GM12864 (cell line): ENCODE results near the gene POU6F1.
"Not testable (repeated sequence)": the region's sequence is repeated elsewhere in the genome, so short reads cannot be mapped to it uniquely, and the experiment has no call there.

Experiments
- DNase-seq: peaks from one replicate; pipeline ENCODE4 v3.0.0-alpha.2; 2011; ENCODE audit warnings: low read depth
- H3K4me3 ChIP-seq: 2 replicates; pipeline ENCODE4 v1.5.1; 2011; ENCODE audit warnings: mild to moderate bottlenecking, low read depth, low read length, control low read depth
- TF ChIP-seq, protein P1 (sequence below): IDR thresholded peaks from 2 replicates; pipeline ENCODE4 v1.5.1; 2011; ENCODE audit warnings: low read depth, mild to moderate bottlenecking, moderate library complexity, low read length, control low read depth, inconsistent platforms; ENCODE audit errors: missing control alignments

POU6F1 gene

GRCh38 chr12:51229116-51229809 lies 11.4 kb upstream of the POU6F1 start:
- DNase-seq = no peak
- no peak overlapping the region for H3K4me3 ChIP-seq
- TF ChIP-seq, protein P1, sequence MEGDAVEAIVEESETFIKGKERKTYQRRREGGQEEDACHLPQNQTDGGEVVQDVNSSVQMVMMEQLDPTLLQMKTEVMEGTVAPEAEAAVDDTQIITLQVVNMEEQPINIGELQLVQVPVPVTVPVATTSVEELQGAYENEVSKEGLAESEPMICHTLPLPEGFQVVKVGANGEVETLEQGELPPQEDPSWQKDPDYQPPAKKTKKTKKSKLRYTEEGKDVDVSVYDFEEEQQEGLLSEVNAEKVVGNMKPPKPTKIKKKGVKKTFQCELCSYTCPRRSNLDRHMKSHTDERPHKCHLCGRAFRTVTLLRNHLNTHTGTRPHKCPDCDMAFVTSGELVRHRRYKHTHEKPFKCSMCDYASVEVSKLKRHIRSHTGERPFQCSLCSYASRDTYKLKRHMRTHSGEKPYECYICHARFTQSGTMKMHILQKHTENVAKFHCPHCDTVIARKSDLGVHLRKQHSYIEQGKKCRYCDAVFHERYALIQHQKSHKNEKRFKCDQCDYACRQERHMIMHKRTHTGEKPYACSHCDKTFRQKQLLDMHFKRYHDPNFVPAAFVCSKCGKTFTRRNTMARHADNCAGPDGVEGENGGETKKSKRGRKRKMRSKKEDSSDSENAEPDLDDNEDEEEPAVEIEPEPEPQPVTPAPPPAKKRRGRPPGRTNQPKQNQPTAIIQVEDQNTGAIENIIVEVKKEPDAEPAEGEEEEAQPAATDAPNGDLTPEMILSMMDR = no peak

GRCh38 chr12:51227962-51228361 lies 10.1 kb upstream of the POU6F1 start:
- H3K4me3 ChIP-seq = no peak overlapping the region
- TF ChIP-seq, protein P1 = no peak
- no peak for DNase-seq

- H3K4me3 ChIP-seq, DNase-seq: not testable (repeated sequence)
Measured at GRCh38 chr12:51227112-51227511, 9.2 kb upstream of the POU6F1 start.

DNA sequence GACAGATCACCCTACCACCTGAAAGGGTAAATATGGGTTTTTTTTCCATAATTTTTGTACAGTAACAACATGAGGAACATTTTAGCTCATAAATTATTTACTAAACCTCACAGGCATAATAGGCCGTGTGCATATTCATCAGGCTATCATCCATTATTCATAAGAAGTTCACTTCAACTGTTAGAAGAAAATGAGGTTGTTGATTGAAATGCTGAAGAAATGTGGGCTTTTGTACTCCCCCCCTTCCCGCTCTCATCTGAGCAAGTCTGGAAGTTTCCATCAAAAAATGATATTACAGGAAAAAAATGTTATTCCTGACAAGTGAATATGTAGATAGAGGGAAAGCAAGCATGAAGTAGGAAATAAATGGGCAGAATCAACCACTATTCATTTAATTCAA lies 7.9 kb upstream of the POU6F1 start:
- TF ChIP-seq, protein P1 = no peak
- H3K4me3 ChIP-seq = no peak overlapping the region

DNA sequence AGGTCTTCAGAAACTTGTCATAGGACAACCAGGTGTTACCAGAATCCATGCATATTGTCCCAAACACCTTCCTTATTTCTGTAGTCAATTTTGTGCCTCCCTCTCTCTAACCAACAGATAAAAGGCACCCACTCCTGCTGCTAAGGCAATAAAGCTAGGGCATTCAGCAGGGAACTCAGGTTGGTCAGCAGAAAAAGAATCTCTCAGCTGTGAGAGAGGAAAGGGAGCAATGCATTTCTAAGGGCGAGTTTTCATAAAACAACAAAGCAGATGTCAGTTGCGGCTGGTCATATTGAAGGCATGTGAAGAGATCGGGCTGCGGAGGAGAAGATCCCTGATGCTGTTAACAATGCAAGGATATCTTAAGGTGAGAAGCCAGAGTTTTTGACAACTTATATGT lies 7.4 kb upstream of the POU6F1 start:
- DNase-seq = no peak

More for the DNA sequence above, 7.9 kb upstream of the POU6F1 start:
- no peak for DNase-seq

DNA sequence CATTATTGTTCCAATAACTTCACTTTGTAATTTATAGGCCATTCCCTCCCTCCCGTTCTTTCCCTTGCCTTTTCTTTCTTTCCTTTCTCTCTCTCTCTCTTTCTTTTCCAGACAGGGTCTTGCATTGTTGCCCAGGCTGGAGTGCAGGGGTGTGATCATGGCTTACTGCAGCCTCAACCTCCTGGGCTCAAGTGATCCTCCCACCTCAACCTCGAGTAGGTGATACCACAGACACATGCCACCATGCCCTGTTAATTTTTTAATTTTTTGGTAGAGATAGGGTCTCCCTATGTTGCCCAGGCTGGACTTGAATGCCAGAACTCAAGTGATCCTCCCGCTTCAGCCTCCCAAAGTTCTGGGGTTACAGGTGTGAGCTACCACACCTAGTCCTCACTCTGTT lies 6.8 kb upstream of the POU6F1 start:
- no peak for DNase-seq
- TF ChIP-seq, protein P1 = no peak
- no peak overlapping the region for H3K4me3 ChIP-seq

More for the DNA sequence above, 7.4 kb upstream of the POU6F1 start:
- no peak overlapping the region for H3K4me3 ChIP-seq
- TF ChIP-seq, protein P1 = no peak

- DNase-seq = no peak
- TF ChIP-seq, protein P1 = no peak
- H3K4me3 ChIP-seq = no peak overlapping the region
Measured at GRCh38 chr12:51222461-51222860, 4.6 kb upstream of the POU6F1 start.

DNA sequence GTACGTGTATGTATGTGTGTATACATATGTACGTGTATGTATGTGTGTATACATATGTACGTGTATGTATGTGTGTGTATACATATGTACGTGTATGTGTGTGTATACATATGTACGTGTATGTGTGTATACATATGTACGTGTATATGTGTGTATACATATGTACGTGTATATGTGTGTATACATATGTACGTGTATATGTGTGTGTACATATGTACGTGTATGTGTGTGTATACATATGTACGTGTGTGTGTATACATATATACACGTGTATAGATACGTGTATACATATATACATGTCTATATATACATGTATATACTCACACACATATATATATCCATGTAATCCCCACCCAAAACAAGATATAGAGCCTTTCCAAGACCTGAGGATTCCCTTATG lies 2.0 kb upstream of the POU6F1 start:
- not testable (repeated sequence) for H3K4me3 ChIP-seq, DNase-seq
